ENCODE results near the gene ABCA2. TPM values are rescaled to one million over a fixed set of nuclear protein-coding genes. Genes with fewer than 3 reads are reported as not detected.
"Not testable (repeated sequence)": the region's sequence is repeated elsewhere in the genome, so short reads cannot be mapped to it uniquely, and the experiment has no call there.

ABCA2 gene
- total and polyA plus RNA-seq, 5 donors, result 32.2 to 42.4 (median 40.4) TPM

DNA sequence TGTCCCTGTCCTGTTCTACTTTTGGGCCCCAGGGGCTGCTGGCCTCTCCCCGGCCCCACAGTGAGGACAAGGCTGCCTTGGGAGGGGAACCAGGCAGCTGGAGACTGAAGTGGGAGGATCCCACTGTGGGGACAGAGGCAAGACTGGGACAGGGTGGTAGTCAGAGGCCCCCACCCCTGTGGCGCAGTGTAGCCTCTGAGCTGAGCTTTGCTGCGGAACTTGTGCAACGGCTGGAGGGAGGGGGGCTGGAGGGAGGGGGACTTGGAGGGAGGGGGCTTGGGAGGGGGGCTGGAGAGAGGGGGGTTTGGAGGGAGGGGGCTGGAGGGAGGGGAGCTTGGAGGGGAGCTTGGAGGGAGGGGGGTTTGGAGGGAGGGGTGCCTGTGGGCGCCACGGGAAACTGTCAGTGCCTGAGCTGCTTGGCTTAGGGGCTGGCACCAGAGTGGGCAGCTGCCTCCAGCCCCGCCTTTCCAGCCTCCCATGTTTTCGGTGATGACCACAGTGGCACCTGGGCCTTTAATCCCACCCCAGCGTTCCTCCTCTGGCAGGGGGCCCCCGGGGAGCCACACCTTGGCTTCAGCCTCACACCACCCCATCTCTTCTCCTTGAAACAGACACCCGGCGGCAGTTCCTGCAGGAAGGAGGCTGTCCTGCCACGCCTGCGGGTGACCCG lies 6.1 kb upstream of the ABCA2 start:
- Histone ChIP-seq H3K27me3 (ENCODE audit: control insufficient read depth, insufficient read depth) (no peaks in the 10 kb centered on the region), H3K9me3 (ENCODE audit: control insufficient read depth, low read length) (no peaks in the 10 kb centered on the region), H3K4me1 (ENCODE audit: control insufficient read depth, insufficient read depth, low read length) (no peaks in the 10 kb centered on the region), H3K27ac (ENCODE audit: low read length) (no peak overlapping the region), H3K4me3 (ENCODE audit: low read length) (no peak overlapping the region)
- intact Hi-C loops (cut with DNase I), result loop anchor here in 3 of 4 donors (2.0 to 10.0 kb wide), 2 partner anchors 89 to 247 kb away; partner anchors contain the start of genes C8G (in 1 of the 3) and FBXW5 (in 1 of the 3)
- WGBS, result 42% methylated on average over 15 of the region's 15 CpGs
- DNase-seq, result peak in 2 of 3 donors; percentile 79 to 83
- ATAC-seq, result no peak

DNA sequence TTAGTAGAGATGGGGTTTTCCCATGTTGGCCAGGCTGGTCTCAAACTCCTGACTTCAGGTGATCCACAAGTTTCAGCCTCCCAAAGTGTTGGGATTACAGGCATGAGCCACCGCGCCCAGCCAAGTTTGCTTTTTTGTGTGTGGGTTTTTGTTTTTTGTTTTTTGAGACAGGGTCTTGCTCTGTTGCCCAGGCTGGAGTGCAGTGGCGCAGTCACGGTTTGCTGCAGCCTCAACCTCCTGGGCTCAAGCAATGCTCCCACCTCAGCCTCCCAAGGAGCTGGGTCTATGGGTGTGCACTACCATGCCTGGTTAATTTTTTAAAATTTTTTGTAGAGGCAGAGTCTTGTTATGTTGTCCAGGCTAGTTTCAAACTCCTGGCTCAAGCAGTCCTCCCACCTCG lies 5.4 kb upstream of the ABCA2 start:
- not testable (repeated sequence) for H3K4me1 ChIP-seq (ENCODE audit: control insufficient read depth, insufficient read depth, low read length); H3K27me3 ChIP-seq (ENCODE audit: control insufficient read depth, insufficient read depth); ATAC-seq; H3K9me3 ChIP-seq (ENCODE audit: control insufficient read depth, low read length); H3K4me3 ChIP-seq (ENCODE audit: low read length); H3K27ac ChIP-seq (ENCODE audit: low read length); DNase-seq
- WGBS, result 96% methylated on average over 5 of the region's 5 CpGs
- intact Hi-C loops (cut with DNase I), result loop anchor here in 1 of 4 donors (10.0 kb wide), 1 partner anchor 89 kb away; the partner anchor contains the start of genes C8G and FBXW5

DNA sequence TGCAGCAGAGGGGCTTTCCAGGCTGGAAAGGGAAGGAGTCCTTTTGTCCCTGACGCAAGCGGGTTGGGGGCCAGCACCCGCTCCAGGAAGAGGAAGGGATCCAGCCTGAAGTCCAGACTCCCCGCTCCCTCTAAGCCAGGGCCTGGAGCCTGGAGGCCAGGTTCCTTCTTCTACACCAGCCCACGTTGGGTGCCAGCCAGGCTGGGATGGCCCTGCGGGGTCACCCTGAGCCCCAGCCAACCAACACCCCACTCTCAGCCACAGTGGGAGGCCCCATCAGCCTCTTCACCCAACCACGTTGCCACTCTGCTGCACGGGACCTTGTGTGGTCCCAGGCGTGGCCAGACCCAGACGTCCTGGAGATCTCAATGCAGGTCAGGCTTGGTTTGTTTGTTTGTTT lies 4.8 kb upstream of the ABCA2 start:
- H3K27me3 ChIP-seq (ENCODE audit: control insufficient read depth, insufficient read depth), result no peaks in the 10 kb centered on the region
- 65% methylated on average over 10 of the region's 10 CpGs for WGBS
- DNase-seq (peak; percentile 65 to 89 (median 88)), ATAC-seq (peak; percentile 3 to 5)
- intact Hi-C loops (cut with DNase I), result loop anchor here in 1 of 4 donors (10.0 kb wide), 1 partner anchor 88 kb away; the partner anchor contains the start of genes C8G and FBXW5
- no peak overlapping the region for H3K27ac ChIP-seq (ENCODE audit: low read length)
- H3K9me3 ChIP-seq (ENCODE audit: control insufficient read depth, low read length), result no peaks in the 10 kb centered on the region
- no peak overlapping the region for H3K4me3 ChIP-seq (ENCODE audit: low read length)
- no peaks in the 10 kb centered on the region for H3K4me1 ChIP-seq (ENCODE audit: control insufficient read depth, insufficient read depth, low read length)

DNA sequence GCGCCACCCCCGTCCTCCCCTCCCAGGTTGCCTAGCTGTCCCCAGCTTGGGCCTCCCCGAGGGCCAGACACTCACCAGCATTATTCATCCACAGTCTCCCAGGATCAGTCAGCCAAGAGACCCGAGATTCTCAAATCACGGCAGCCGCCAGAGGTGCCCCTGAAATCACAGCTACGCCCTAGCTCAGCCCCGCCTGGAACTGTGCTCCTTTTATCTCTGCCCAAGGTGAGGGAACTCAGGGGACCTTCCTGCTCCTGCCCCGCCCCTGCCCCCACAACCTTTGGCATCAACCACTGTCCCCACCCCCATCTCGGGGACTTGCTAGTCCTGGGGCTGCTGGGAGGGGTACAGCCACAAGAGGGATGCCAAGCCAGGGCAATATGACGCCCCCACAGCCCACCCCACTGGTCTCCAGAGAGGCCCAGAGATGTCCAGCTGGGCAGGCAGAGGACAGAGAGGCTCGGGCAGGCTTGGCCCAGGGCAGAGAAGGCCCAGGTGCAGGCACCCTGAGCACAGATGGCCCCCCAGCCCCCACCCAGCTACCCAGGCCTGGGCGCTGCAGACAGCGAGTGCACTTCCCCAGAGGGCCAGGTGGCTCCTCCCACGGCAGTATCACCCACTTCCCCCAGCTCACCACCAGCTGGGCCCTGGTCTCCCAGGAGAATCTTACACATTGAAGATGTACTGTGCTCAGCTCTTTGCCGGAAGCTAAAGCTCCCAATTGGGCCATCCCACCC lies 4.0 kb upstream of the ABCA2 start, which contains the start of gene FUT7:
TSS of gene FUT7 (minus strand) at position 185 of the 737 bp plus-strand sequence. CDS start at position 88, 97 bp downstream.
- no peak for DNase-seq
- WGBS, result 59% methylated on average over 16 of the region's 16 CpGs
- H3K27me3 ChIP-seq (ENCODE audit: control insufficient read depth, insufficient read depth), result no peaks in the 10 kb centered on the region
- intact Hi-C loops (cut with DNase I), result loop anchor here in 1 of 4 donors (10.0 kb wide), 1 partner anchor 87 kb away; the partner anchor contains the start of genes C8G and FBXW5
- H3K27ac ChIP-seq (ENCODE audit: low read length), result no peak within 1 kb of the TSS
- H3K4me1 ChIP-seq (ENCODE audit: control insufficient read depth, insufficient read depth, low read length), result no peaks in the 10 kb centered on the region
- H3K4me3 ChIP-seq (ENCODE audit: low read length), result no peak within 1 kb of the TSS
- no peaks in the 10 kb centered on the region for H3K9me3 ChIP-seq (ENCODE audit: control insufficient read depth, low read length)
- ATAC-seq, result no peak

DNA sequence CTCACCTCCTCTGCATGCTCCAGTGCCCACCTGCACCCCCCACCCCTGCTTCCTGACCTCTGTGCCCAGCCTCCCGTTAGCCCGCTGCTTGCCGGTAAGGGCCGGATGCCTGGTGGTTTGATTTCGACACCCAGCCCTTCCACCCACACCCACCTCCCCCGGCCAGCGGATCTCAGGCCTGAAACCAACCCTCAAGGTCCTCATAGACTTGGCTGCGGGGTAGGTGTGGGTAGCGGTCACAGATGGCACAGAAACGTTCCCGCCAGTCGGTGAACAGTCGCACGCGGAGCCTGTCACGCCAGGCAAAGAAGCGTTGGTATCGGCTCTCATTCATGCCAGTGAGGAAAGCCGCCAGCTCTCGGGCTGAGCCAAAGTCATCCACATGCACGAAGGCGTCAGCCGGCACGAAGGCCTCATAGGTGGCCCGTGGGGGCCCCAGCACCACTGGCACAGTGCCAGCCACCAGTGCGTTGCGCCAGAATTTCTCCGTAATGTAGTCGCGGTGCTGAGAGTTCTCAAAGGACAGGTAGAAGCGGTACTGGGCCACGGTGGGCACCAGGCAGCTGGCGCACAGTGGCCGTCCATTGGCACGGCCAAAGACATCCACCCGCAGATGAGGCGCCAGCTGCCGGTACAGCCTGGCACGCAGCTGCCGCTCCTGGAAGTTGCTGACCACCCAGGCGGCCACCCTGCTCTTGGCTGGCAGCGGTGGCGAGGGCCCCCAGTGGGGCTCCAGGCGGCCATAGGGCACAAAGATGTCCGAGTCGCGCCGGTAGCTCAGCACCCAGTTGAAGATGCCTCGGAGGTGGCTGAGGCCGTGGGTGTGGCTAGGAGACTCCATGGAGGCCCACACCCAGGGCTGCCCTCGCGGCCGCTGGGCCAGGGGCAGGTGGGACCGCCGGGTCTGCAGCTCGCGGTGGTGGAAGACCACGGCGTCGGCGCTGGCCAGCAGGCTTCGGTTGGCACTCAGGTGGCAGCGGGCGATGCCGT lies 2.8 kb upstream of the ABCA2 start:
- no peak for ATAC-seq
- 88% methylated on average over 65 of the region's 65 CpGs for WGBS
- H3K27me3 ChIP-seq (ENCODE audit: control insufficient read depth, insufficient read depth), result no peaks in the 10 kb centered on the region
- no peaks in the 10 kb centered on the region for H3K4me1 ChIP-seq (ENCODE audit: control insufficient read depth, insufficient read depth, low read length)
- no peak overlapping the region for H3K4me3 ChIP-seq (ENCODE audit: low read length)
- H3K9me3 ChIP-seq (ENCODE audit: control insufficient read depth, low read length), result no peaks in the 10 kb centered on the region
- intact Hi-C loops (cut with DNase I), result loop anchor here in 1 of 4 donors (10.0 kb wide), 1 partner anchor 86 kb away; the partner anchor contains the start of genes C8G and FBXW5
- DNase-seq, result no peak
- H3K27ac ChIP-seq (ENCODE audit: low read length), result no peak overlapping the region

DNA sequence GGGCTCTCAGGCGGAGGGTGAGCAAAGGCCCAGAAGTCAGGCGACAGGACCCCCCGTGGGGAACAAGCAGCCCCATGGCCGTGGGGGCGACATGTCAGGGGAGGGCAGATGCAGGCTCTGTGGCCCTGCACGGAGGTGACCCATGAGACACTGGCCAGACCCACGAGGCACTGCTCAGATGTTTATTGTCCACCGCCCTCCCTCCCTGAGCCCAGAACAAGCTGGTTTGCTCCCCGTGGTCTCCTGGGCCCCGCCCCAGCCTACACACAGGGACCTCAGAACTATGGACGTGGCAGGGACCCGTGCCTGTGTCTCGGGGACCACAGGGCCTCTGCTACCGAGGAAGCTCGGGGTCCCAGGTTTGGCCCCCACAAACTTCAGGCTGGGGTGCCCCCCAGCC lies 2.0 kb upstream of the ABCA2 start:
- Histone ChIP-seq H3K27ac (ENCODE audit: low read length) (no peak overlapping the region), H3K9me3 (ENCODE audit: control insufficient read depth, low read length) (no peaks in the 10 kb centered on the region), H3K4me1 (ENCODE audit: control insufficient read depth, insufficient read depth, low read length) (no peaks in the 10 kb centered on the region), H3K4me3 (ENCODE audit: low read length) (no peak overlapping the region), H3K27me3 (ENCODE audit: control insufficient read depth, insufficient read depth) (no peaks in the 10 kb centered on the region)
- DNase-seq (no peak), ATAC-seq (no peak)
- intact Hi-C loops (cut with DNase I), result loop anchor here in 1 of 4 donors (10.0 kb wide), 1 partner anchor 85 kb away; the partner anchor contains the start of genes C8G and FBXW5
- WGBS, result 78% methylated on average over 15 of the region's 15 CpGs

DNA sequence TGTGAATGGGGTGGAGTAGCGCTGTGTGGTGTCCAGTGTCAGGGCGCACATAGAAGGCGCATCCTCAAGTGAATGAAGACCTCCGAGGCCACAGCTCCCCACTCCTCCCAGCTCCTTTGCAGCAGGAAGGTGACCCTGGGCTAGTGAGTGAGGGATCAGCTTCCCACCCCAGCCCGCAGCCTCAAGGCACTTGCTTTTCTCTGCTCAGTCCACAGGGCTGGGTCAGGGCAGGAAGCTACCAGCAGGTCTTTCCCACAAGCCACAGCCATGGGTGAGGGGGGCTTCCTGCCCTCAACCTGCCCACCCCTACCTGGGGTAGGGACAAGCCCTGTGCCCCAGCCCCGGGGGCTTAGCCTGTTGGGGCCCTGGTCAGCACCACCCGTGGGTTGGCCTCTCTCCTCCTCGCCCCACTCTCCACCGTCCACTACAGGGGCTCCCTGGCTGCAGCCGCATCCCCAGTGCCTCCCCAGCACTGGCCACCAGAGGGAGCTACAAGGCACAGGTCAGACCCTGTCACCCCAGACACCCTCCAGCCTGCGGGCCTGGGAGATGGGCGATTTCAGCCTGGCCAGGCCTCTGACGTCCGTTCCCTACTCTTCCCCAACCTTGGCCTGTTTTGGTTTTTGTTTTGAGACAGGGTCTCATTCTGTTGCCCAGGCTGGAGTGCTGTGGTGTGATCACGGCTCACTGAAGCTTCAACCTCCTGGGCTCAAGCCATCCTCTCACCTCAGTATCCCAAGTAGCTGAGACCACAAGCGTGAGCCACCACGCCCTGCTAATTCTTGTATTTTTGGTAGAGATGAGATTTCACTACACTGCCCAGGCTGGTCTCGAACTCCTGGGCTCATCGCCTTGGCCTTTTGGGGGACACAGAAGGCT lies 1.3 kb upstream of the ABCA2 start:
- Histone ChIP-seq H3K4me3 (ENCODE audit: low read length) (no peak overlapping the region), H3K27ac (ENCODE audit: low read length) (no peak overlapping the region), H3K27me3 (ENCODE audit: control insufficient read depth, insufficient read depth) (no peaks in the 10 kb centered on the region), H3K4me1 (ENCODE audit: control insufficient read depth, insufficient read depth, low read length) (no peaks in the 10 kb centered on the region), H3K9me3 (ENCODE audit: control insufficient read depth, low read length) (no peaks in the 10 kb centered on the region)
- DNase-seq (peak; percentile 82 to 94 (median 93)), ATAC-seq (peak; percentile 63 to 73)
- intact Hi-C loops (cut with DNase I), result loop anchor here in 2 of 4 donors (5.0 kb wide), 2 partner anchors 77 to 82 kb away; partner anchors contain the start of genes C8G (in 1 of the 2) and LCN12 (in 1 of the 2)
- 36% methylated on average over 19 of the region's 19 CpGs for WGBS

DNA sequence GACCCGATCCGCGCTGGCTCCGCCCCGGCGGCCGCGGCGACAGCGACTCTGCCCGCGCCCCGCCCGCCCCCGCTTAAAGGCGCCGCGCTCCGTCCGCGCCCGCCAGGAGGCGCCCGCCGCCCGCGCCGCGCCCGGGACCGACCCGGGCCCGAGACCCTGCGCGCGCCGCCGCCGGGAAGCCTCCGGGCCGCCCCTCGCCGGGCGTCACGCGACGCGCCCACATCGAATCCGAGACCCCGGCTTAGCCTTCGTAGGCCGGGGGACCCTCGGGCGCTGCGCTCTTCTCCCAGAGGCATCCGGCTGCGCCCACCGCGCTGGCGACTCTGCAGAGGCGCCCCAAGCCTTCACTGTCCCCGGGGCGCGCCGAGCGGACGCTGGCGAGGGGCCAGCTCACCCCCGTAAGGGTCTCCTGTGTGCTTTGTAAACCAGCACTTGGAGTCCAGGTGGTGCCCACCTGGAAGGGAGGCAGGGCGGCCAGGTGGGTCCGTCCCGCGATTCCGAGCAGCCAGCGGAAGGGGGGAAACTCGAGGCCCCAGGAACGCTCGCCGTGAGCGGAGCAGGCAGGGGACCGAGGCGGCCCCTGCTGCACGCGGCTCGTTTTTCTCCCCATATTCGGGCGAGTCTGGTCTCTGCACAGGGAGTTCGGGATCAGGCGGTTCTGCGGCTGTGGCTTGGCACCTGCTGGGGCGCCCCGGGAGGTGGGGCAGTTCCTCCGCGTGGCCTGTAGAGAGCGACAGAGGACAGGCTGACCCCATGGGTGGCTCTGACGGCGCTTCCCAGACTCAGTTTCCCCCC lies 423 bp upstream of the ABCA2 start:
- Histone ChIP-seq H3K4me3 (ENCODE audit: low read length) (peak overlapping the region; percentile 74), H3K27me3 (ENCODE audit: control insufficient read depth, insufficient read depth) (no peaks in the 10 kb centered on the region), H3K27ac (ENCODE audit: low read length) (no peak overlapping the region), H3K9me3 (ENCODE audit: control insufficient read depth, low read length) (no peaks in the 10 kb centered on the region), H3K4me1 (ENCODE audit: control insufficient read depth, insufficient read depth, low read length) (no peaks in the 10 kb centered on the region)
- DNase-seq (peak; percentile 69 to 90 (median 89)), ATAC-seq (peak; percentile 19 to 31)
- under 1% methylated on average over 98 of the region's 98 CpGs for WGBS
- intact Hi-C loops (cut with DNase I), result loop anchor here in 2 of 4 donors (5.0 kb wide), 2 partner anchors 76 to 81 kb away; partner anchors contain the start of genes C8G (in 1 of the 2) and LCN12 (in 1 of the 2)

DNA sequence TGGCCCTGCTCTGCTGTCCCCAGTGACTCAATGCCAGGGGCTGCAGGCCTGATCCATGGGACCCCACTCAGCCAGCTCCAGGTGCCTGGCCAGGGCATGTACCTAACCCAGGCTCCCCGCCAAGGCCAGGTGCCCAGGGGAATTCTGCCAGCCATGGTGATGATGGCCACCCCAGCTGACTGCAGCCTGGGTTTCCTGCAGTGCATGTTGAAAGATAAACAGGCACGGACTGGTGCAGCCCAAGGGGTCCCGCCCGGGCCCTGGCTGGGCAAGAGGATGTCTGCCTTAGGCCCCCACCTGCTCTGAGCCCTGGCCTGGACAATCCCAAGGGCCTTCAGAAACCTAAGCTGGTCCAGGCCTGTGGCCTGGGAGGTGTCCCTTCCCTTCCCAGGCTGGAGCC lies 1.2 kb downstream of the ABCA2 start:
- ATAC-seq, result no peak
- Histone ChIP-seq H3K4me1 (ENCODE audit: control insufficient read depth, insufficient read depth, low read length) (no peaks in the 10 kb centered on the region), H3K27ac (ENCODE audit: low read length) (no peak overlapping the region), H3K9me3 (ENCODE audit: control insufficient read depth, low read length) (no peaks in the 10 kb centered on the region), H3K27me3 (ENCODE audit: control insufficient read depth, insufficient read depth) (no peaks in the 10 kb centered on the region), H3K4me3 (ENCODE audit: low read length) (no peak overlapping the region)
- DNase-seq, result no peak
- intact Hi-C loops (cut with DNase I), result loop anchor here in 2 of 4 donors (5.0 kb wide), 2 partner anchors 75 to 80 kb away; partner anchors contain the start of genes C8G (in 1 of the 2) and LCN12 (in 1 of the 2)
- 74% methylated on average over 4 of the region's 4 CpGs for WGBS

All from right cardiac atrium (tissue), 5 donors.